ENCODE measurements around the gene ATOH8.

The ATOH8 gene

DNA sequence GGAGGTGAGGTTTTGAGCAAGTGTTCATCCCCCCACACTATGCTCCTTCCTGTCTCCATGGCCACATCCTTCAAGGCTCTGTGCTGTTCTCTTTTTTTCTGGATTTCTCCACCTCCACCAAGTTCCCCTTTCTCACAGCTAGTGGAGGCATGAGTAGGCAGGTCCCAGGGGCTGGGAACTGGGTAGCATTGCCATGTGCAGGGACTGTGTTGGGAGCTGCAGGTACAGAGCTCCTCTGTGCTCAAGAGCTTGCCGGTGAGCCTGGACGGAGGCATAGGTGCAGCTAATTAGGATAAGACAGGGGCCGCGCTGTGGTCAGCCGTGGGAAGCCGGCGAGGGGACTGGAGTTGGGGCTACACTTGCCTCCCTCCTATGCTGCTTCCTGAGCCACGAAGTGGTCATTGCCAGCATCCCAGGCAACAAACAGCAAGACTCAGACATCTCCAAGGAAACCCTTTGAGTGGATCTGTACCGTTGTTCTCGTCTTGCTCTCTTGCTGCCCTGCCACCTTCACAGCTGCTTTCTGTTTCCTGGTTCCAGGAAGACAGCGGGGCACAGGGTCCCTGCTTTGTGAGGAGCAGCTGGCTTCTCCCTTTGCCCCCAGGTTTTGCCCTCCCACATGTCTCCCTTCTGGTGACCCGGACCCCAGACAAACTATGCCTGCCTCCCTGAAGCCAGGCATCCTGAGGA, 36.9 kb downstream of the ATOH8 start:
- Histone ChIP-seq H3K4me3 (ENCODE audit: low read depth, low read length) (no peak overlapping the region), H3K27me3 (ENCODE audit: insufficient read depth, low read depth, severe bottlenecking) (no peaks in the 10 kb centered on the region), H3K27ac (no peak overlapping the region), H3K36me3 (no peaks in the 10 kb centered on the region), H3K9me3 (ENCODE audit: severe bottlenecking) (no peaks in the 10 kb centered on the region)
- TF ChIP-seq, protein P1, sequence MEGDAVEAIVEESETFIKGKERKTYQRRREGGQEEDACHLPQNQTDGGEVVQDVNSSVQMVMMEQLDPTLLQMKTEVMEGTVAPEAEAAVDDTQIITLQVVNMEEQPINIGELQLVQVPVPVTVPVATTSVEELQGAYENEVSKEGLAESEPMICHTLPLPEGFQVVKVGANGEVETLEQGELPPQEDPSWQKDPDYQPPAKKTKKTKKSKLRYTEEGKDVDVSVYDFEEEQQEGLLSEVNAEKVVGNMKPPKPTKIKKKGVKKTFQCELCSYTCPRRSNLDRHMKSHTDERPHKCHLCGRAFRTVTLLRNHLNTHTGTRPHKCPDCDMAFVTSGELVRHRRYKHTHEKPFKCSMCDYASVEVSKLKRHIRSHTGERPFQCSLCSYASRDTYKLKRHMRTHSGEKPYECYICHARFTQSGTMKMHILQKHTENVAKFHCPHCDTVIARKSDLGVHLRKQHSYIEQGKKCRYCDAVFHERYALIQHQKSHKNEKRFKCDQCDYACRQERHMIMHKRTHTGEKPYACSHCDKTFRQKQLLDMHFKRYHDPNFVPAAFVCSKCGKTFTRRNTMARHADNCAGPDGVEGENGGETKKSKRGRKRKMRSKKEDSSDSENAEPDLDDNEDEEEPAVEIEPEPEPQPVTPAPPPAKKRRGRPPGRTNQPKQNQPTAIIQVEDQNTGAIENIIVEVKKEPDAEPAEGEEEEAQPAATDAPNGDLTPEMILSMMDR (IDR thresholded peaks at IDR 0.05; ENCODE audit: low read depth, low read length): no peak
- DNase-seq: no peak

DNA sequence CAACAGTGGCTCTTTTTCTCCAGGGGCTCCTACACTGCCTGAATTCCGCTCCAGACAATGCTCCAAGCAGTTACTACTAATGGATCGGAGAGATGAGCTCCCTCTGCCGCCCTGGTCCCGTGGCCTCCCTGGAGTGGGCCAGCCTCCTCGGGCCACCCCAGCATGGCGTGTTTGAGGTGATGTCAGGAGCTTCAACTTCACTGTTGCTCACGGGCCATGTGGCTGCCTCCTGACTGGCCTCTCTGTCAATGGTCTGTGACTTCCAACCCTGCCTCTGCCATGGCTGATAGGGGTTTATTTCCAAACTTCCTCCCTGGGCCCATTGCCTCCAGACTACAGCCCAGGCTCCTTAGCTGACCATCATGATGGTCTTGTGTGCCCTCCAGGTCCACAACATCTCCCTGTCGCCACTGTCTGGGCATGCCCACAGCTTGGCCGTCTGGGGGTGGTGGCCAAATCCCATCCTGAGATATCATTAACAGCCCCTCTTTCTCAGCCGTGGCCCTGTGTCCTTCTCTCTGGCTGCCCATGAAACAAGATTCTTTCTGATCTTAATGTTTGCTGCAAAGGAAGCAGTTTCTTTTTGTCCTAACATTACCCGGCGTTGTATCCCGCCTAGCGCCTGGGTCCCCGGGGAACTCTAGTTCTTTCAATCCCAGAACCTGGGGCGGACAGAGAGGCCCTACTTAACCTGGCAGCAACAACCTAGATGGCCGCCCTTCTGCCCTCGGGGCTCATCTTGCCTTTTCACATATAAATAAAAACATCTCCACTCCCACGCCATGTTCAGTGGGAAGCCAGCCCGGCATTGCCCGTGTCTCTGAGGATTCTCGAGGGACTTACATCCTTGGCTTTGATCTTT, 38.1 kb downstream of the ATOH8 start:
- TF ChIP-seq, protein P1 (IDR thresholded peaks at IDR 0.05; ENCODE audit: low read depth, low read length): no peak
- Histone ChIP-seq H3K4me3 (ENCODE audit: low read depth, low read length) (no peak overlapping the region), H3K27ac (peak overlapping the region; percentile 78), H3K27me3 (ENCODE audit: insufficient read depth, low read depth, severe bottlenecking) (no peaks in the 10 kb centered on the region), H3K36me3 (no peaks in the 10 kb centered on the region), H3K9me3 (ENCODE audit: severe bottlenecking) (no peaks in the 10 kb centered on the region)
- DNase-seq: no peak

DNA sequence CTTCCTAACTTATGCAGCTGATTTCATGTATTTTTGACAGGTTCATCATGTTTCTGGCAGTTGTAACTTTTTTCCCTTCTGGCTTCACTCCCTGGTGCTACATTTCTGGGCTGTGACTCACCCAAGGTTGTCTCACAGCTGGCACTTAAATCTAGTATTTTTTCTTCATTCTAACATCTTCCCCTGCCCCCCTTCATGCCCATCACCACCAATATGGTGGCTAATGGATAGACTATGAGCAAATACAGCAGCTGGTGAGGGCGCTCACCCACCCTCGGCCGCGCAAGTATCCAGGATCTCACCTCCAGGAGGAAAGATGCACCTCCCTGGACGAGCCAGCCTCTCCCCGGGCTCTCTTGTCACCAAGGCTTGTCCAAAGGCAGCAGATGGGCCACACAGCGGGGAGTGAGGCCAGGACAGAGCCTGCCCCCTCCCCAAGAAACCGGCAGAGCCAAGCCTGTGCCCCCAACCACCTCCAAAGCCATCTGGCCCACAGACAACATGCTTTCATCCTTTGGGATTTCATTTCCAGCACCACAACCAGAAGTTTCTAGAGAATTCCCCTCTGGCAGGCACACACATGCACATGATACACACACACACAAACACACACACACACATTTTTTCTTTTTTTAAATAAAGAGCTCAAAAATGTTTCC, 39.1 kb downstream of the ATOH8 start:
- Histone ChIP-seq H3K27me3 (ENCODE audit: insufficient read depth, low read depth, severe bottlenecking) (no peaks in the 10 kb centered on the region), H3K27ac (peak overlapping the region; percentile 78), H3K9me3 (ENCODE audit: severe bottlenecking) (no peaks in the 10 kb centered on the region), H3K4me3 (ENCODE audit: low read depth, low read length) (no peak overlapping the region), H3K36me3 (no peaks in the 10 kb centered on the region)
- TF ChIP-seq, protein P1 (IDR thresholded peaks at IDR 0.05; ENCODE audit: low read depth, low read length): no peak
- DNase-seq: peak; percentile 96

DNA sequence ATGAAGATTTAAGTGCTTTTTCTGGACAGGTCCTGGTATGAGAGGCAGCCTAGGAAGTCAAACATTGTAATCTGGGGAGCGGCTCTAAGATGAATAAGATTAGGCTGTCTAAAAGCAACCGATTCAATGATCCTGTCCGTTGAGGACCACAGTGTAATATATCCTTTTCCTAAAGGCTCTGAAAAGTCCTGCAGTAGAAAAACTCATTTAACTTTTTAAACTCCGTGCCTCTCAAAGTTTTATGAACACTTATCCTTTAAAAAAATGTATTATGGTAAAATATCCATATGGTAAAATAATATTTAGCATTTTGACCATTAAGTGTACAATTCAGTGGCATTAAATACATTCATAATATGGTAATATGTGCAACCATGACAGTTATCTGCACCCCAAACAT, 39.8 kb downstream of the ATOH8 start:
- Histone ChIP-seq H3K27ac (peak overlapping the region; percentile 78), H3K9me3 (ENCODE audit: severe bottlenecking) (no peaks in the 10 kb centered on the region), H3K27me3 (ENCODE audit: insufficient read depth, low read depth, severe bottlenecking) (no peaks in the 10 kb centered on the region), H3K36me3 (no peaks in the 10 kb centered on the region), H3K4me3 (ENCODE audit: low read depth, low read length) (no peak overlapping the region)
- no peak for DNase-seq
- TF ChIP-seq, protein P1 (IDR thresholded peaks at IDR 0.05; ENCODE audit: low read depth, low read length): no peak

DNA sequence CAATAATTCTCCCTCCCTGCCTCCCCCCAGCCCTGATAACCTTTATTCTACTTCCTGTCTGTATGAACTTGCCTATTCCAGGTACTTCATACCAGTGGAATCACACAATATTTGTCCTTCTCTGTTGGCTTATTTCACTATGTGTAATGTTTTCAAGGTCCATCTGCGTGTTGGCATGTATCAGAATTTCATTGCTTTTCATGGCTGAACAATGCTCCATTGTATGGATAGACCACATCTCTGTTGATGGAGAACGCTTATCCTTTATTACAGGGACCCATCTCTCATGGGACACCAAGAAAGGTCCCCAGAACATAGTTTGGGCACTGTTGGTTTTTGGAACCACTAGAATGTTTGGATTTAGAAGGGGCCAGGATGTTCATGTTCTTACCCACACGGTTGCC, 40.2 kb downstream of the ATOH8 start:
- Histone ChIP-seq H3K27me3 (ENCODE audit: insufficient read depth, low read depth, severe bottlenecking) (no peaks in the 10 kb centered on the region), H3K27ac (peak overlapping the region; percentile 78), H3K36me3 (no peaks in the 10 kb centered on the region), H3K9me3 (ENCODE audit: severe bottlenecking) (no peaks in the 10 kb centered on the region), H3K4me3 (ENCODE audit: low read depth, low read length) (no peak overlapping the region)
- TF ChIP-seq, protein P1 (IDR thresholded peaks at IDR 0.05; ENCODE audit: low read depth, low read length): no peak
- no peak for DNase-seq

All from WERI-Rb-1 (cell line).